HEK293 (cell line): ENCODE results near the gene MYOZ3.

Experiments used
- CTCF ChIA-PET: fragments of 350-600 bp; formaldehyde crosslinking; extraction: SDS; loops from one replicate; lab custom pipeline; 2021; ENCODE audit warnings: antibody characterized with exemption; lab: Yijun Ruan, JAX
- POLR2A ChIA-PET: fragments of 300-600 bp; formaldehyde crosslinking; extraction: SDS; loops from one replicate; lab custom pipeline; 2020; ENCODE audit warnings: antibody characterized with exemption, inconsistent platforms; lab: Yijun Ruan, JAX
- H3K27ac ChIP-seq: fragments of 200-500 bp; sonication (Bioruptor generic); 2 replicates; pipeline ENCODE4 v1.5.1; 2014; ENCODE audit warnings: low read depth, low read length, control low read depth, inconsistent platforms; ENCODE audit errors: extremely low read depth
- H3K36me3 ChIP-seq, 2 experiments: fragments of 200-500 bp in 1 of 2; sonication (Bioruptor generic) in 1 of 2; 1 replicate in 1 of 2; 2 replicates in 1 of 2; pipeline ENCODE4 v1.5.1; 2014 to 2017; ENCODE audit warnings: inconsistent platforms in 2 of 2, low read length in 2 of 2; ENCODE audit not compliant: control insufficient read depth in 2 of 2, insufficient read depth in 1 of 2
- H3K4me1 ChIP-seq: fragments of 200-500 bp; sonication (Bioruptor generic); 2 replicates; pipeline ENCODE4 v1.5.1; 2014; ENCODE audit warnings: mild to moderate bottlenecking, low read length, inconsistent platforms; ENCODE audit not compliant: control insufficient read depth, insufficient read depth
- H3K4me3 ChIP-seq: 2 replicates; pipeline ENCODE4 v1.5.1; 2011; ENCODE audit warnings: low read depth, mild to moderate bottlenecking, control low read depth, low read length, moderate library complexity
- H3K9me3 ChIP-seq: fragments of 200-500 bp; sonication (Bioruptor generic); 2 replicates; pipeline ENCODE4 v1.5.1; 2014; ENCODE audit warnings: low read depth, low read length, inconsistent platforms; ENCODE audit not compliant: control insufficient read depth, insufficient read depth
- KLF1 ChIP-seq: fragments of 450-650 bp; formaldehyde crosslinking; IDR thresholded peaks from 2 replicates; pipeline ENCODE4 v1.5.1; 2016; ENCODE audit warnings: missing biosample characterization, missing genetic modification characterization
- KLF10 ChIP-seq: fragments of 450-650 bp; IDR thresholded peaks from 2 replicates; pipeline ENCODE4 v1.5.1; 2018; ENCODE audit warnings: missing biosample characterization, mild to moderate bottlenecking, missing genetic modification characterization
- MZF1 ChIP-seq: fragments of 450-650 bp; formaldehyde crosslinking; IDR thresholded peaks from 2 replicates; pipeline ENCODE4 v1.5.1; 2017; ENCODE audit warnings: missing biosample characterization, missing genetic modification characterization, borderline replicate concordance
- SCRT2 ChIP-seq: fragments of 450-650 bp; formaldehyde crosslinking; IDR thresholded peaks from 2 replicates; pipeline ENCODE4 v1.5.1; 2016; ENCODE audit warnings: missing biosample characterization, missing genetic modification characterization
- ZBTB17 ChIP-seq: fragments of 450-650 bp; formaldehyde crosslinking; IDR thresholded peaks from 2 replicates; pipeline ENCODE4 v1.5.1; 2016; ENCODE audit warnings: missing biosample characterization, missing genetic modification characterization
- ZFP37 ChIP-seq: fragments of 450-650 bp; formaldehyde crosslinking; IDR thresholded peaks from 2 replicates; pipeline ENCODE4 v1.5.1; 2016; ENCODE audit warnings: missing biosample characterization, missing genetic modification characterization
- ZNF121 ChIP-seq: fragments of 450-650 bp; formaldehyde crosslinking; IDR thresholded peaks from 2 replicates; pipeline ENCODE4 v1.5.1; 2016; ENCODE audit warnings: missing biosample characterization, missing genetic modification characterization
- ZNF248 ChIP-seq: fragments of 450-650 bp; formaldehyde crosslinking; IDR thresholded peaks from 2 replicates; pipeline ENCODE4 v1.5.1; 2017; ENCODE audit warnings: missing biosample characterization, missing genetic modification characterization
- ZNF266 ChIP-seq: fragments of 450-650 bp; formaldehyde crosslinking; IDR thresholded peaks from 2 replicates; pipeline ENCODE4 v1.5.1; 2016; ENCODE audit warnings: missing biosample characterization, missing genetic modification characterization, low read depth
- ZNF366 ChIP-seq: fragments of 450-650 bp; formaldehyde crosslinking; conservative IDR thresholded peaks from 2 replicates; pipeline ENCODE4 v1.5.1; 2016; ENCODE audit warnings: missing biosample characterization, missing genetic modification characterization
- ZNF501 ChIP-seq: fragments of 450-650 bp; formaldehyde crosslinking; IDR thresholded peaks from 2 replicates; pipeline ENCODE4 v1.5.1; 2016; ENCODE audit warnings: missing biosample characterization, missing genetic modification characterization
- ZNF514 ChIP-seq: fragments of 450-650 bp; formaldehyde crosslinking; IDR thresholded peaks from 2 replicates; pipeline ENCODE4 v1.5.1; 2016; ENCODE audit warnings: missing biosample characterization, missing genetic modification characterization
- ZNF560 ChIP-seq: fragments of 450-650 bp; formaldehyde crosslinking; IDR thresholded peaks from 2 replicates; pipeline ENCODE4 v1.5.1; 2017; ENCODE audit warnings: missing biosample characterization, missing genetic modification characterization, borderline replicate concordance
- ZNF600 ChIP-seq: fragments of 450-650 bp; formaldehyde crosslinking; IDR thresholded peaks from 2 replicates; pipeline ENCODE4 v1.5.1; 2016; ENCODE audit warnings: missing biosample characterization, missing genetic modification characterization
- ZNF623 ChIP-seq: fragments of 450-650 bp; formaldehyde crosslinking; IDR thresholded peaks from 2 replicates; pipeline ENCODE4 v1.5.1; 2016; ENCODE audit warnings: missing biosample characterization, missing genetic modification characterization
- ZNF660 ChIP-seq: fragments of 450-650 bp; IDR thresholded peaks from 2 replicates; pipeline ENCODE4 v1.5.1; 2018; ENCODE audit warnings: missing biosample characterization, mild to moderate bottlenecking, missing genetic modification characterization
- ZNF670 ChIP-seq: fragments of 450-650 bp; formaldehyde crosslinking; IDR thresholded peaks from 2 replicates; pipeline ENCODE4 v1.5.1; 2016; ENCODE audit warnings: missing biosample characterization, missing genetic modification characterization, low read depth
- ZNF677 ChIP-seq: fragments of 450-650 bp; IDR thresholded peaks from 2 replicates; pipeline ENCODE4 v1.5.0; 2018; ENCODE audit warnings: missing biosample characterization, mild to moderate bottlenecking, missing genetic modification characterization, moderate library complexity
- ZNF76 ChIP-seq: fragments of 450-650 bp; formaldehyde crosslinking; IDR thresholded peaks from 2 replicates; pipeline ENCODE4; 2016; ENCODE audit warnings: low read depth, missing biosample characterization, missing genetic modification characterization, borderline replicate concordance
- ZSCAN30 ChIP-seq: fragments of 450-650 bp; IDR thresholded peaks from 2 replicates; pipeline ENCODE4 v1.5.1; 2018; ENCODE audit warnings: missing biosample characterization, mild to moderate bottlenecking, missing genetic modification characterization, moderate library complexity
- TF ChIP-seq, protein P1 (sequence below): fragments of 450-650 bp; formaldehyde crosslinking; IDR thresholded peaks from 2 replicates; pipeline ENCODE4 v1.5.1; 2016; ENCODE audit warnings: missing biosample characterization, missing genetic modification characterization
- TF ChIP-seq, protein P2 (sequence below): fragments of 450-650 bp; formaldehyde crosslinking; IDR thresholded peaks from 2 replicates; pipeline ENCODE4 v1.5.1; 2016; ENCODE audit warnings: missing biosample characterization, missing genetic modification characterization
- TF ChIP-seq, protein P3 (sequence below): fragments of 450-650 bp; formaldehyde crosslinking; conservative IDR thresholded peaks from 2 replicates; pipeline ENCODE4 v1.5.1; 2016; ENCODE audit warnings: low read depth, missing biosample characterization, missing genetic modification characterization
- TF ChIP-seq, protein P4 (sequence below): fragments of 450-650 bp; formaldehyde crosslinking; IDR thresholded peaks from 2 replicates; pipeline ENCODE4 v1.5.1; 2017; ENCODE audit warnings: missing biosample characterization, missing genetic modification characterization

The MYOZ3 gene

DNA sequence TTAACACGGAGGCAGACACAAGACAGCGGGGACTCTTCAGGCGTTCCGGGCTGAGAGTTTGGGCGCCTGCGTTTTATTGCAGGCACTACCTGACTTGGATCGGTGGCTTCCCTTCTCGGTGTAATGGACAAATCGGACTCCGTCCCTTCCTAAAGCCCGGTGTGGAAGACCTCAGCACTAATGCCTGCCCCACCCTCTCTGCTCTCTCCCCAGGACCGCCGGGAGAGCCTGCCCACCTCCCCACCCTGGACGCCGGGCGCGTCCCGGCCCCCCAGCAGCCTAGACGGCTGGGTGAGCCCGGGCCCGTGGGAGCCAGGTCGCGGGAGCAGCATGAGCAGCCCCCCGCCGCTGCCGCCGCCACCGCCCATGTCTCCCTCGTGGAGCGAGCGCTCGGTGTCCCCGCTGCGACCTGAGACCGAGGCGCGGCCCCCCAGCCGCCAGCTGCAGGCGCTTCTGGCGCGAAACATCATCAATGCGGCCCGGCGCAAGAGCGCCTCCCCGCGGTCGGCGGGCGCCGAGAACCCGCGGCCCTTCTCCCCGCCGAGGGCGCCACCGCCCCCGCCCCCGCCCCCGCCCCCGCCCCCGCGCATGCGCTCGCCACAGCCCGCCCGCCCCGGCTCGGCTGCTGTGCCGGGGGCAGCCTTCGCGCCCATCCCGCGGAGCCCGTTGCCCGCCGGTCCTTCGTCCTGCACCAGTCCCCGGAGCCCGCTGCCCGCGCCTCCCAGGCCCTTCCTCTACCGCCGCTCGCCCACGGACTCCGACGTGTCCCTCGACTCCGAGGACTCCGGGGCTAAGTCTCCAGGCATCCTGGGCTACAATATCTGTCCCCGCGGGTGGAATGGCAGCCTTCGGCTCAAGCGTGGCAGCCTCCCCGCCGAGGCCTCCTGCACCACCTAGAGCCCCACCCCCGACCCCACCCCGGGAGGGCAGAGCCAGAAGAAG lies 4.6 kb upstream of the MYOZ3 start (continued):
- TF ChIP-seq ZNF501 (peak; percentile 32; the same call in 1 of the 2 replicates), ZNF76 (tag by site-specific recombination) (0 out of 2 replicates have a peak, but pooled peaks have one; percentile 41), MZF1 (tag by site-specific recombination) (no peak), ZSCAN30 (tag by site-specific recombination) (peak; percentile 90), ZNF266 (tag by site-specific recombination) (no peak), ZNF660 (tag by site-specific recombination) (peak; percentile 81; the same call in 1 of the 2 replicates), KLF1 (tag by site-specific recombination) (peak; percentile 65)
- TF ChIP-seq, protein P1, sequence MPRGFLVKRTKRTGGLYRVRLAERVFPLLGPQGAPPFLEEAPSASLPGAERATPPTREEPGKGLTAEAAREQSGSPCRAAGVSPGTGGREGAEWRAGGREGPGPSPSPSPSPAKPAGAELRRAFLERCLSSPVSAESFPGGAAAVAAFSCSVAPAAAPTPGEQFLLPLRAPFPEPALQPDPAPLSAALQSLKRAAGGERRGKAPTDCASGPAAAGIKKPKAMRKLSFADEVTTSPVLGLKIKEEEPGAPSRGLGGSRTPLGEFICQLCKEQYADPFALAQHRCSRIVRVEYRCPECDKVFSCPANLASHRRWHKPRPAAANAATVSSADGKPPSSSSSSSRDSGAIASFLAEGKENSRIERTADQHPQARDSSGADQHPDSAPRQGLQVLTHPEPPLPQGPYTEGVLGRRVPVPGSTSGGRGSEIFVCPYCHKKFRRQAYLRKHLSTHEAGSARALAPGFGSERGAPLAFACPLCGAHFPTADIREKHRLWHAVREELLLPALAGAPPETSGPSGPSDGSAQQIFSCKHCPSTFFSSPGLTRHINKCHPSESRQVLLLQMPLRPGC = peak; percentile 57; the same call in 1 of the 2 replicates
- TF ChIP-seq, protein P2, sequence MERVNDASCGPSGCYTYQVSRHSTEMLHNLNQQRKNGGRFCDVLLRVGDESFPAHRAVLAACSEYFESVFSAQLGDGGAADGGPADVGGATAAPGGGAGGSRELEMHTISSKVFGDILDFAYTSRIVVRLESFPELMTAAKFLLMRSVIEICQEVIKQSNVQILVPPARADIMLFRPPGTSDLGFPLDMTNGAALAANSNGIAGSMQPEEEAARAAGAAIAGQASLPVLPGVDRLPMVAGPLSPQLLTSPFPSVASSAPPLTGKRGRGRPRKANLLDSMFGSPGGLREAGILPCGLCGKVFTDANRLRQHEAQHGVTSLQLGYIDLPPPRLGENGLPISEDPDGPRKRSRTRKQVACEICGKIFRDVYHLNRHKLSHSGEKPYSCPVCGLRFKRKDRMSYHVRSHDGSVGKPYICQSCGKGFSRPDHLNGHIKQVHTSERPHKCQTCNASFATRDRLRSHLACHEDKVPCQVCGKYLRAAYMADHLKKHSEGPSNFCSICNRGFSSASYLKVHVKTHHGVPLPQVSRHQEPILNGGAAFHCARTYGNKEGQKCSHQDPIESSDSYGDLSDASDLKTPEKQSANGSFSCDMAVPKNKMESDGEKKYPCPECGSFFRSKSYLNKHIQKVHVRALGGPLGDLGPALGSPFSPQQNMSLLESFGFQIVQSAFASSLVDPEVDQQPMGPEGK (tag by site-specific recombination) = peak; percentile 86; the same call in 1 of the 2 replicates
- TF ChIP-seq, protein P3, sequence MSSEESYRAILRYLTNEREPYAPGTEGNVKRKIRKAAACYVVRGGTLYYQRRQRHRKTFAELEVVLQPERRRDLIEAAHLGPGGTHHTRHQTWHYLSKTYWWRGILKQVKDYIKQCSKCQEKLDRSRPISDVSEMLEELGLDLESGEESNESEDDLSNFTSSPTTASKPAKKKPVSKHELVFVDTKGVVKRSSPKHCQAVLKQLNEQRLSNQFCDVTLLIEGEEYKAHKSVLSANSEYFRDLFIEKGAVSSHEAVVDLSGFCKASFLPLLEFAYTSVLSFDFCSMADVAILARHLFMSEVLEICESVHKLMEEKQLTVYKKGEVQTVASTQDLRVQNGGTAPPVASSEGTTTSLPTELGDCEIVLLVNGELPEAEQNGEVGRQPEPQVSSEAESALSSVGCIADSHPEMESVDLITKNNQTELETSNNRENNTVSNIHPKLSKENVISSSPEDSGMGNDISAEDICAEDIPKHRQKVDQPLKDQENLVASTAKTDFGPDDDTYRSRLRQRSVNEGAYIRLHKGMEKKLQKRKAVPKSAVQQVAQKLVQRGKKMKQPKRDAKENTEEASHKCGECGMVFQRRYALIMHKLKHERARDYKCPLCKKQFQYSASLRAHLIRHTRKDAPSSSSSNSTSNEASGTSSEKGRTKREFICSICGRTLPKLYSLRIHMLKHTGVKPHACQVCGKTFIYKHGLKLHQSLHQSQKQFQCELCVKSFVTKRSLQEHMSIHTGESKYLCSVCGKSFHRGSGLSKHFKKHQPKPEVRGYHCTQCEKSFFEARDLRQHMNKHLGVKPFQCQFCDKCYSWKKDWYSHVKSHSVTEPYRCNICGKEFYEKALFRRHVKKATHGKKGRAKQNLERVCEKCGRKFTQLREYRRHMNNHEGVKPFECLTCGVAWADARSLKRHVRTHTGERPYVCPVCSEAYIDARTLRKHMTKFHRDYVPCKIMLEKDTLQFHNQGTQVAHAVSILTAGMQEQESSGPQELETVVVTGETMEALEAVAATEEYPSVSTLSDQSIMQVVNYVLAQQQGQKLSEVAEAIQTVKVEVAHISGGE (tag by site-specific recombination) = no peak

DNA sequence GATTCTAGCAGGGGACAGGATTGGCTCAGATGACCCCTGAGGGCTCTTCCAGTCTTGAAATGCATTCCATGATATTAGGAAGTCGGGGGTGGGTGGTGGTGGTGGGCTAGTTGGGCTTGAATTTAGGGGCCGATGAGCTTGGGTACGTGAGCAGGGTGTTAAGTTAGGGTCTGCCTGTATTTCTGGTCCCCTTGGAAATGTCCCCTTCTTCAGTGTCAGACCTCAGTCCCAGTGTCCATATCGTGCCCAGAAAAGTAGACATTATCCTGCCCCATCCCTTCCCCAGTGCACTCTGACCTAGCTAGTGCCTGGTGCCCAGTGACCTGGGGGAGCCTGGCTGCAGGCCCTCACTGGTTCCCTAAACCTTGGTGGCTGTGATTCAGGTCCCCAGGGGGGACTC lies 2.9 kb upstream of the MYOZ3 start:
- no peak for TF ChIP-seq ZBTB17 (tag by site-specific recombination)
- no peak for TF ChIP-seq ZNF677 (tag by site-specific recombination)
- TF ChIP-seq ZNF514 (tag by site-specific recombination) = no peak
- TF ChIP-seq ZFP37 (tag by site-specific recombination) = no peak
- no peak for TF ChIP-seq SCRT2 (tag by site-specific recombination)
- TF ChIP-seq ZNF670 = no peak
- no peak for TF ChIP-seq ZNF623 (tag by site-specific recombination)
- no peak for TF ChIP-seq ZNF248 (tag by site-specific recombination)
- TF ChIP-seq ZNF121 (tag by site-specific recombination) = no peak
- TF ChIP-seq, protein P4, sequence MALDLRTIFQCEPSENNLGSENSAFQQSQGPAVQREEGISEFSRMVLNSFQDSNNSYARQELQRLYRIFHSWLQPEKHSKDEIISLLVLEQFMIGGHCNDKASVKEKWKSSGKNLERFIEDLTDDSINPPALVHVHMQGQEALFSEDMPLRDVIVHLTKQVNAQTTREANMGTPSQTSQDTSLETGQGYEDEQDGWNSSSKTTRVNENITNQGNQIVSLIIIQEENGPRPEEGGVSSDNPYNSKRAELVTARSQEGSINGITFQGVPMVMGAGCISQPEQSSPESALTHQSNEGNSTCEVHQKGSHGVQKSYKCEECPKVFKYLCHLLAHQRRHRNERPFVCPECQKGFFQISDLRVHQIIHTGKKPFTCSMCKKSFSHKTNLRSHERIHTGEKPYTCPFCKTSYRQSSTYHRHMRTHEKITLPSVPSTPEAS (tag by site-specific recombination) = no peak
- no peak for TF ChIP-seq ZNF560
- no peak for TF ChIP-seq ZNF366 (tag by site-specific recombination)
- TF ChIP-seq KLF10 (tag by site-specific recombination) = no peak
- no peak for TF ChIP-seq ZNF600 (tag by site-specific recombination)
- CTCF ChIA-PET = interaction anchor here (0.8 to 9.2 kb wide), 7 partner anchors 11 to 143 kb away, joined by 3 to 161 read pairs (median 5); partner anchors contain the start of gene RBM22
- H3K9me3 ChIP-seq = no peaks in the 10 kb centered on the region
- no peak overlapping the region for H3K27ac ChIP-seq
- POLR2A ChIA-PET = interaction anchor here (0.5 to 2.7 kb wide), 5 partner anchors 15 to 98 kb away, joined by 3 to 13 read pairs (median 5); partner anchors contain the start of gene RBM22
- H3K4me1 ChIP-seq = no peaks in the 10 kb centered on the region
- H3K36me3 ChIP-seq = no peaks in the 10 kb centered on the region
- no peak overlapping the region for H3K4me3 ChIP-seq
